ENCODE results near the gene VWF.

The VWF gene

GRCh38 chr12:5973461-5974115 is 150.9 kb downstream of the VWF start:
- DNase-seq: no peak

DNA sequence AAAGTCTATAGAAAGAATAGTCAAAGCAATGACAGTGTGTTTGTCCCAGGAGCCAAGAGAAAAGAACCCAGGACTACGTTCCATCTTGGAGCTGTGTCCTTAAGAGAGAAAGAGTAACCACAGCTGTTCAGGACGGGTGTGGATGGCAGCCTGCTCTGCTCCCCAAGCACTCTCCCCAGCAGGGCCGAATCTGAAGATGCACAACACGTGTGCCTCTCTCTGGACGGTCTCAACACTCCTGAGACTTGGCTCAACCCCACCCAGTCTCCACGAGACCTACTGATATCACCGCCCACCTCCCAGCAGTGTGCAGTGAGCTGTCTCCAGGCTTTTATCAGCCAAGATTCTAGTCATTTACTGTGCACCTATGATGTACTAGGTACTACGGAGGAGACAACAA is 152.1 kb downstream of the VWF start:
- DNase-seq: no peak

GRCh38 chr12:5971194-5971850 is 153.1 kb downstream of the VWF start:
- DNase-seq: no peak

DNA sequence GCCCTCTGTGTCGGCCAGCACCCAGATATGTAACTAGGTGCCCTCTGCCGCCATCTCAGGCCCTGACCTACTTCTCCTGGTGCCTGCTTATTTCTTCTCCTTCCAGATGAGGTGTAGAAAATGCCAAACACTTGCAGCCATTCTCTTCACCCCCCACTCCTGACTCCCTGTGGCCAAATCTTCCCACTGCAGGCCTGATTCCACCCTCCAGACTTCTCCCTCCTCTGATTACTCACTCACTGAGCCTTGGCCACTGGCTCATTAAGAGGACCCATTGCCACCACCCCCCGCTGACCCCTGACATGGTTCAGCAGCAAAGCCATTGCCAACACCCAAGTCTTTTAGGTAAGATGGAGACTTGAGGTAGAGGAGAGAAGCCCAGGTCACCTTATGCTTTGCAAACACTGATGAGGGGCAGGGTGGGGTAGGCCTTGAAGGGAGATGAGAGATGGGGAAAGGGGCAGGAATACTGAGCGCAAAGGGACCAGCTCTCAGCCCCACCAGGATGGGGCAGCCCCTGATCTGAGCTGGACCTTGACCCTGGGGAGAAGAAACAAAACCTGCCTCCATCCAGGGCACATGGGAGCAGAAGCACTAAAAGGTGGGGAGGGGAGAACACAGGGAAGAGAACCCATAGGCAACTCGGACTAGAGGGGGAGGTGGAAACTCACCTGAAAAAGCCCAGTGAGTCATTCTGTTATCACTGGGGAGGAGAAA is 154.3 kb downstream of the VWF start:
- DNase-seq: no peak

DNA sequence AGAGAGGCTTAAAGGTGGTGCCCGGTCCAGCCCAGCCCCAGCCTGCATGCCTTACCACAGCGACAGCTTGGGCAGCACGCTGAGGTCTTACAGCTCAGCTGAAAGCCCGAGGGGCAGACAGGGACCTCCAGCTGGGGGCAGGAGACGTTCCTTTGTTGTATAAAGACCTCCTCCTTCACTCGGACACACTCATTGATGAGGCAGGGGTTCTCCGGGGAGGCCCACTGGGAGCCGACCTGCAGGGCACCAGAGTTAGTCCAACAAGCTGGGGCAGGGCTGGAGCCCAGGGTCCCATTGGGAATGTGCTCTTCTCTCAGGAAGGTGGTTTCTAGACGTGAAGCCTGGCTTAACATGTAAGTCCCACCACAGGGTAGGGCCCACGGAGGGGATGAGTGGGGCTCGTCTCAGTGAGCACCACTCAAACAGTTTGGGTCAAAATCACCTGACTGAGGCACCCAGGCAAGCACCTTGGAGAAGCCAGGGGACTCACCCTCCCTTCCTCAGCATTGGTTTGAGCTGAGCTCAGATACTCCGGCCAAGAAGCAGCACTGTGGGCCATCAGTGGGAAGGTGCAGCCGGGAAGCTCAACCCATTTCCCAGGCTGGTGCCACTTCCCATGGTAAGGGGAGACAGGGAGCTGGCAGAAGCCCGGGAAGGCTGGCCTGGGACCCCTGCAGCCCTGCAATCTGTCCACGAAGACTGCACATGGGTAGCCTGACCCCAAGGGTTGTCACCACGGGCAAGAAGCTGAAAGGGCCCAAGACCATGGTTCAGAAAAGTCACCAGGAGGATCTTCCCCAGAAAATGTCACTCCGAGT is 155.1 kb downstream of the VWF start:
- no peak for DNase-seq

DNA sequence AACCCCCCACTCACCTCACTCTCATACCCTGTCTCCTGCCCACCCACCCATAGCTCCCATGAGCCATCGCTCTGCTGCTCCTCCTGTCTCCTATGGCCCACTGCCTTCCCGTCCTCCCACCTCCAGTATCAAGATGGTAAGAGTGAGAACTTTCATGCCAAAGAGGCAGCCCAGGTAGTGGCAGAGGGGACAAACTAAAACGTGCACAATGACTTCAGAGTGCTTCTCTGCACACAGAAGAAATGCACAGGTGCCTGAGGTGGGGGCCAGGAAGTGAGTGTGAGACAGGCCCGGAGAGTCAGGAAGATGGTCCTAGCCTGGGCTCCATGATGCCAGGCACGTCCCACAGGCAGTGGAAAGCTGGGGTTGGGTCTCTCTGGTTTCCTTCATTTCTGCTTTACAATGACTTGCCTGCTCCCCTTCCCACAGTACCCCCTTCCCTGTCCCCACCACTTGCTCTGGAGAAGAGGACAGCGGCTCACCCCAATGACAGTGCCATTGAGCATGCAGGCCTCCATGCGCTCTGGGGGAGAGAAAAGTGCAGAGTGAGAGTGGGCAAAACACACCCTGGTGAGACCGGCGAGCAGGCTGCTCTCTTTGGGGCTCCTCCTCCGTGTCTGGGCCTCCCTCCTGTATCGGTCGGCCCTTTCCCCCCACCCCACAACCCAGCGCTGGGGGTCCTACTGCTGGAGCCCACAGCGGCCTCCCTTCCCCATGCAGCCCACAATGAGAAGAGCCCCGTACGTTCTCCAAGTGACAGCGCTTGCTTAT is 156.6 kb downstream of the VWF start:
- DNase-seq: no peak

GRCh38 chr12:5966486-5967095 is 157.9 kb downstream of the VWF start:
- no peak for DNase-seq

DNA sequence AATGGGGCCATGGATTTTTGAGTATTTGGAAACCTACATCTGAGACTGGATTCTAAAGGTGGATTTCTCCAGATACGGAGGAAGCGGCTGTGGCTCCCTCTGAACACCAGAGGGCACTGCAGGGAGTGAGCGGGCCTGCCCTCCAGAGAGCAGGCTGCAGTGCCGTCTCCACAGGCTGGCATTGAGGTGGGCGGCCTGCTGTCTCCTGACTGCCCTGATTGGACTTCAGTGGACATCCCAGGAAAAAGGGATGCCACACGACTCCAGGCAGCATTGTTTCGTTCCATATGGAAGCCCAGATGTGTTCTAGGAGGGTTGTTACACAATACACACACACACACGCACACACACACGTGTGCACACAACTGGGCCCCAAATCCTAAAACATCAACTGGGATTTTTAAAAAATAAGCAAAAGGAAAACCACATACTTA is 158.5 kb downstream of the VWF start:
- DNase-seq: peak; percentile 55 to 70

DNA sequence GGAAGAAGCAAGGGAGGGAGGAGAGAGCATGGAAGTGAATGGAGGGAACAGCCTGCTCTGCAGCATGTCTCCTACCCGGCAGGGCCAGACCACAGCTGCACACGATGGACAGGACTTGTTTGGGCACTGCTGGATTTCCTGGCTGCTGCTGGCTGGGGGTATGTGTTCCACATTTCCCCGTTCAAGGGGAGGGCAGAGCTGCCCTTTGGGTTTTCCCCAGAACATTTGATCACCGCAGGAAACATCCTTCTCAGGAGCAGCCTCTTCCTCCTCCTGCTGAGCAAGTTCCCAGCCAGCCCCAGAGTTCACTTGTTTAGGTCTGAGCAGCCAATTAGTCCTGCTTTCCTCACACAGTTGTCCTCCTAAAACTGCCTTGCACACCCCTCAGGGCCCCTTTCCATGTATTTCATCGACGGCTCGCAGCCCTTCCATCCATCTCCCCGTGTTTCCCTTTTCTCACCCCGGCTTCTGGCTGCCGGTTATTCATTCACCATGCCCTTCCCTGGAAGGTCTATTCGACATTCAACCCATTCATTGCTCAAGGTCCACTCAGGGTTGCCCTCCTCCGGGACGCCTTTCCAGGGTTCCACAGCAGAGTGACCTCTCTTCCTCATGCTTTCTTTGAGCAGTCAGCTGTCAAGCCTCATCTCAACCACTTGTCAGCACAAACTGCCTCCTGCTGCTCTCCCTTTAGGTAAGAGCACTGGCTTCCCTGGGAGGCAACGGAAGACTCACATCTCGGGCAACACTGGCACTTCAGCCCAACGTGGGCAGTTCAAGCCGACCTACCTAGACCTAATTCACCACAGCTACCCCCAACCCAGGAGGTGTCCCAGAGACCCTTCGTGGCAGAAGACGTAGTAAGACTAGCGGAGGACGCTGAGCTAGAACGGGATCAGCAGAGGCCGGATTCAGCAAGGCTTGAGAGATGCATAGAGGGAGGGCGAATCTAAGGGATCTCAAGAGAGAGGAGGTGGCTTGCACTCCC is 159.3 kb downstream of the VWF start:
- no peak for DNase-seq

GRCh38 chr12:5963515-5963914 is 161.0 kb downstream of the VWF start:
- no peak for DNase-seq

GRCh38 chr12:5960783-5961182 is 163.7 kb downstream of the VWF start:
- DNase-seq: no peak

DNA sequence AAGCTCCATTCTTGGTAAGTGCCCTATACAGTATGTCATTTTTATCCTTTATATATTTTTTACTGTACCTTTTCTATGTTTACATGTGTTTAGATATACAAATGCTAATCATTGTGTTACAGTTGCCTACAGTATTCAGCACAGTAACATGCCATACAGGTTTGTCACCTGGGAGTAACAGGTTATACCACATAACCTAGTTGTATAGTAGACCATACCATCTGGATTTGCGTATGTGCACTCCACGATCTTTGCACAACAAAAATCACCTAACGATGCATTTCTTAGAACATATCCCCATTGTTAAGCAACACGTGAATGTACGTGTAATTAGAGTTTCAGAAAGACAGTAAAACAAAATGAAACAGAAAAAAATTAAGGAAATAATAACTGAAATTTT is 167.5 kb downstream of the VWF start:
- no peak for DNase-seq

DNA sequence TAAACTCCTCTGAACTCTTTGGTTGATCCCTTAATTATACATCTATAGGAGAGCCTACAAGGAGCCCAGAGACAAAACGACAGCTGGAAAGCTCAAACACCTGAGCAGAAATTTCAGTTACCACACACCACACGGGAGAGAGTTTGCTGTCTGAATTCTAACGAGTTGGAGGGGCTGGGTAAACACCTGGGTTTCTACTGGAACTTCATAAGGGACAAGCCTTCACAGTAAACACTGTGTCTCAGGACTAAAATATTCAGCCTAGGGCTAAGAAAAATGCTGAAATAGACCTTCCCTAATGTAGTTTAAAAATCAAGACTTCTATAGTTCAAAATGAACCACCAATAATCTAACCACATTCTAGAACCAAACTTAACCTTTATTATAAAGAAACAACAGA is 169.8 kb downstream of the VWF start:
- no peak for DNase-seq

- no peak for DNase-seq
Measured at GRCh38 chr12:5953835-5954586, 170.5 kb downstream of the VWF start.

DNA sequence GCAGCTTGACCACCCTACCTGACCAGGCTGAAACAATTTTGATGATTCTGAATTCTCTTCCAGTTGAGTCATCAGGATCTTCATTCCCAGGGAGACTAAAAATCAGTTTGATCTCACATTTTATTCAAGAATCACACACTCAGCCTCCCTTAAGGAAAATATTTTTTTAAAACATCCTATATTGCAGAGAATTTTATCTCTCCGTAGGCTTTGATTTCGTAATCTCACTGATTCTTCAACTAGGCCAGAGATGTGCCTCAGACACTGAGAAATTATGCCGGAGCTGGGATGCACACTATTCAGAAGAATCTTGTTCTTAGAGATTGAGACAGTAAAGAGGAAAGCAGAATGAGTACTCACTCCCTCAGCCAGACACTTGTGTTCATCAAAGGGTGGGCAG is 172.4 kb downstream of the VWF start:
- DNase-seq: no peak

GRCh38 chr12:5948696-5949095 is 175.8 kb downstream of the VWF start:
- no peak for DNase-seq

DNA sequence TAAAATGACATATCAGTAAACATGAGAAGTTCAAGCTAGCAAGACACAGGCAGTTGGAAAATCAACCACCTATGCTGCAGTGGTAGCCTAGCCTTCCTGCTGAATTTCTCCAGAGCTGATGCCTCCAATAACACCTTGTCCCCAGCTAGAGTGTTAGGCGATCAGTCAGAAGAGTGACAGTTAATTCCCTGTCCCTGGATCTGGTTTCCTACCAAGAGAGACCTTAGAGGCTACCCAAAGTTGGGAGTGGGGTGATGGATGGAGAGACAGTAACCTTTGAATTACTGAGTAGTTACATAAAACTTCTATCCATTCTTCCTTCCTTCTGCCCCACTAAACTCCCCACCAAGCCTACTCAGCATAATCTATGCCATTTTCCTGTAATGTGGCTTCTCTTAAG is 177.5 kb downstream of the VWF start:
- DNase-seq: no peak

GRCh38 chr12:5946388-5946787 is 178.1 kb downstream of the VWF start:
- no peak for DNase-seq

DNA sequence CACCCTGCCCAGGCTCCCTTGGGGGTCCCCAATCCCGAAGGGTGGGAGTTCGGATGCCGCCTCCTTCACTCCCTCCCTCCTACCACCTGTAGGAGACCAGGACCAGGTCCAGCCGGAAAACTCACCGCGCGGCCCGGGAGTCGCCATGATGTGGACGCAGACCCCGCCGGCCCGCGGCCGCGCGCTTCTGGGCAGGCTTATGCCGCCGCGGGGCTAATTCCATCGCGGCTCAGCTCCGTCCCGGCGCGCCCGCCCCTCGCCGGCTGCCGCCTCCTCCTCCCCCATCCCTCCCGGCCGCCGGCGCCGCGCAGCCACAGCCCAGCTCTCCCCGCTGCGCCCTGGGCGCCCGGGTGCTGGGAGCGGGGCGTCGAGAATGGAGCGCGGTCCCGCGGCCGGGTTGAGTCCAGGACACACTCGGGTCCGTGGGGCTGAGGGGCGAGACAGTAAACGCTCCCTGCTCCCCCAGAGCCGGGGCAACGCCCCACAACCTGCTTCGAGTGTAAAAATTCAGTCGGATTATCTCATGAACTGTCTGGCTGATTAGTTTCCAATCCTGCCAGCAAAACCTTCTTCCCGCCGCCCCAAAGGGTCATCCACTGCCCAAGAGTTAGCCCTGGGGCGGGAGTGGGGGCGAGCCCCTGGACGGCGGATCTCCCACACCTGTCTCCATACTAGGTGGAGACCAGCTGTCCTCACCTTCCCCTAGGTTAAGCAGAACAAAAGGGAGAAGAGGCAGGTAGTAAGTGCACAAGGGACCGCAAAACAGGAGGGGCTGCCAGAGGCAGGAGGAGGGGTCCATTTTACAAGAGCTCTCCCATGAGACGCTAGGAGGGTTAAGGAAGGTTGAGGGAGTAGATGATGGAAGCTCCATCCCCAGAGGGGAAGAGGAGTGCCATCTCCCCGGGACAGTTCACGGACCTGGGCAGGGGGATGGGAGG is 179.1 kb downstream of the VWF start, which contains the start of gene ANO2:
ANO2 (minus strand) TSS at position 189 of the 938 bp plus-strand sequence; CDS start at position 147, 42 bp downstream.
- no peak for DNase-seq
